Spleen (tissue), 7 donors: Measurements from ENCODE around the gene ADCY2.

Experiments
- POLR2AphosphoS5 ChIP-seq, 3 donors: sonication (generic); formaldehyde crosslinking; IDR thresholded peaks; one replicate each; pipeline ENCODE4 v1.5.1; 2017; ENCODE audit warnings: antibody characterized with exemption in 3 of 3
- TF ChIP-seq, protein P1 (sequence below), 11 experiments: fragments of 200-600 bp in 7 of 11; fragments of 450-650 bp in 4 of 11; sonication (generic) in 4 of 11; IDR thresholded peaks in 8 of 11; conservative IDR thresholded peaks in 3 of 11; 1 replicate in 7 of 11; 2 replicates in 4 of 11; pipeline versions ENCODE4 v1.4.0 to v1.8.0; 2016 to 2021; ENCODE audit warnings: antibody characterized with exemption in 11 of 11, inconsistent platforms in 4 of 11, mild to moderate bottlenecking in 1 of 11
- donor health status: DM: no; HTN: no; CAD: no; lungs with moderate emphysema.
- donor health status: DM: no; HTN: no; CAD: no.
- donor health status: DM: no; HTN: no; CAD: no.

DNA sequence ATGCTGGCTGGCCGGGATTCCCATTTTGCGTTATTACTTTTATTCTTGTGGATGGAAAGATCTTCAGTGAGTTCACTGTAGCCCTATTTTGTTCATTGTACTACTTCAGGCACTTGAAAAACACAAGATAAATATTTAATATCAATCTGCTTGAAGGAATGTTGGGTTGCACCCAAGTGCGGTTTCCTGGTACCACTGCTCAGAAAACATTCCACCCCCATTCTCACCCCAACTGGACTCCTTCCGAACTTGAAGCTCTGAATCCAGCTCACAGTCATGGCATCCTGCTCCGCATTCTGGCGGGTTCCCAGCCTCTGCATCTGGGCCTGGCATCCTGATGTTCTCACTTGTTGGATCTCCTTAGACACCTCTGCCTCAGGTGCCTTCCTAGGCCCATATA, 351.8 kb downstream of the ADCY2 start:
- TF ChIP-seq, protein P1, sequence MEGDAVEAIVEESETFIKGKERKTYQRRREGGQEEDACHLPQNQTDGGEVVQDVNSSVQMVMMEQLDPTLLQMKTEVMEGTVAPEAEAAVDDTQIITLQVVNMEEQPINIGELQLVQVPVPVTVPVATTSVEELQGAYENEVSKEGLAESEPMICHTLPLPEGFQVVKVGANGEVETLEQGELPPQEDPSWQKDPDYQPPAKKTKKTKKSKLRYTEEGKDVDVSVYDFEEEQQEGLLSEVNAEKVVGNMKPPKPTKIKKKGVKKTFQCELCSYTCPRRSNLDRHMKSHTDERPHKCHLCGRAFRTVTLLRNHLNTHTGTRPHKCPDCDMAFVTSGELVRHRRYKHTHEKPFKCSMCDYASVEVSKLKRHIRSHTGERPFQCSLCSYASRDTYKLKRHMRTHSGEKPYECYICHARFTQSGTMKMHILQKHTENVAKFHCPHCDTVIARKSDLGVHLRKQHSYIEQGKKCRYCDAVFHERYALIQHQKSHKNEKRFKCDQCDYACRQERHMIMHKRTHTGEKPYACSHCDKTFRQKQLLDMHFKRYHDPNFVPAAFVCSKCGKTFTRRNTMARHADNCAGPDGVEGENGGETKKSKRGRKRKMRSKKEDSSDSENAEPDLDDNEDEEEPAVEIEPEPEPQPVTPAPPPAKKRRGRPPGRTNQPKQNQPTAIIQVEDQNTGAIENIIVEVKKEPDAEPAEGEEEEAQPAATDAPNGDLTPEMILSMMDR (IDR thresholded peaks at IDR 0.05 in 8 of 11, conservative IDR thresholded peaks at IDR 0.05 in 3 of 11): no peak
- TF ChIP-seq POLR2AphosphoS5 (IDR thresholded peaks at IDR 0.05): no peak
